K562 (cell line): ENCODE results near the gene KCNH2. TPM values are rescaled to one million over a fixed set of nuclear protein-coding genes. Genes with fewer than 3 reads are reported as not detected.

ENCODE experiments used
- CCNT2 ChIP-seq: IDR thresholded peaks from 2 replicates; pipeline ENCODE4 v1.6.1; 2011; ENCODE audit warnings: borderline replicate concordance, low read depth, mild to moderate bottlenecking, moderate library complexity, mixed read lengths, low read length; ENCODE audit not compliant: insufficient read length; ENCODE audit errors: extremely low read depth
- CTCFL ChIP-seq: IDR thresholded peaks from 2 replicates; pipeline ENCODE4 v1.6.1; 2011; ENCODE audit warnings: borderline replicate concordance, low read depth, mild to moderate bottlenecking, moderate library complexity, low read length; ENCODE audit not compliant: insufficient read depth, poor library complexity, severe bottlenecking
- FOXK2 ChIP-seq, 2 experiments: fragments of 450-650 bp; IDR thresholded peaks in 1 of 2; conservative IDR thresholded peaks in 1 of 2; 2 replicates each; pipeline ENCODE4 v1.6.1; 2016; ENCODE audit warnings: low read depth in 2 of 2, mild to moderate bottlenecking in 1 of 2
- FOXP1 ChIP-seq: sonication (generic); formaldehyde crosslinking; IDR thresholded peaks from 2 replicates; pipeline ENCODE4 v1.8.0; 2022; ENCODE audit warnings: mild to moderate bottlenecking, missing genetic modification reagents
- HSF4 ChIP-seq: fragments of 250-450 bp; sonication (Bioruptor Pico); IDR thresholded peaks from 2 replicates; pipeline ENCODE4 v2.1.2; 2022; ENCODE audit warnings: mild to moderate bottlenecking, moderate library complexity, borderline replicate concordance
- LEF1 ChIP-seq: fragments of 450-650 bp; IDR thresholded peaks from 2 replicates; pipeline ENCODE4 v1.6.1; 2016; ENCODE audit warnings: mild to moderate bottlenecking
- MAX ChIP-seq: sonication (generic); formaldehyde crosslinking; IDR thresholded peaks from 2 replicates; pipeline ENCODE4 v1.9.0; 2022; ENCODE audit warnings: mild to moderate bottlenecking, missing genetic modification reagents
- RBBP5 ChIP-seq: fragments of 200-600 bp; sonication (generic); IDR thresholded peaks from 2 replicates; pipeline ENCODE4 v1.6.1; 2012; ENCODE audit warnings: borderline replicate concordance, mild to moderate bottlenecking, low read length, control low read depth, inconsistent platforms; ENCODE audit not compliant: insufficient read depth, poor library complexity, severe bottlenecking
- XRCC3 ChIP-seq: fragments of 450-650 bp; IDR thresholded peaks from 2 replicates; pipeline ENCODE4 v1.6.1; 2017; ENCODE audit warnings: mild to moderate bottlenecking, moderate library complexity
- ZNF318 ChIP-seq, 2 experiments: fragments of 450-650 bp; IDR thresholded peaks; 2 replicates each; pipeline ENCODE4 v1.6.1; 2016; ENCODE audit warnings: mild to moderate bottlenecking in 2 of 2, borderline replicate concordance in 1 of 2, low read depth in 1 of 2, moderate library complexity in 1 of 2
- ZNF586 ChIP-seq: fragments of 450-650 bp; formaldehyde crosslinking; conservative IDR thresholded peaks from 2 replicates; pipeline ENCODE4 v1.4.0; 2020; ENCODE audit warnings: mild to moderate bottlenecking, moderate library complexity
- polyA plus RNA-seq, 8 experiments: library from polyadenylated mRNA; depleted of rRNA in 4 of 8; stranded (reverse) in 5 of 8; unstranded in 3 of 8; fragments of >200 nt; fragmentation: Nextera tagmentation in 2 of 8; fragmentation: Illumina TruSeq in 1 of 8; extraction: Ambion mirVana in 2 of 8; extraction: Trizol in 1 of 8; gene quantifications; 2 replicates each; pipeline versions ENCODE4 v1.2.1 to v1.2.3, GENCODE V29; 2011 to 2014; ENCODE audit warnings: inconsistent platforms in 1 of 8, missing spikeins in 1 of 8
- total RNA-seq, 7 experiments: library from RNA; depleted of rRNA in 6 of 7; stranded (reverse); fragments of >200 nt in 6 of 7; fragmentation: Illumina TruSeq in 2 of 7; extraction: Trizol in 2 of 7; gene quantifications; 2 replicates each; pipeline versions ENCODE4 v1.2.1 to v1.2.3, GENCODE V29; 2011 to 2021; ENCODE audit warnings: low replicate concordance in 1 of 7
- TF ChIP-seq, protein P1 (sequence below), 2 experiments: fragments of 200-800 bp in 1 of 2; sonication (Bioruptor generic) in 1 of 2; sonication (generic) in 1 of 2; formaldehyde crosslinking in 1 of 2; IDR thresholded peaks in 1 of 2; conservative IDR thresholded peaks in 1 of 2; 2 replicates each; pipeline versions ENCODE4 v1.5.0 to v1.6.1; 2016 to 2020; ENCODE audit warnings: missing compliant biosample characterization in 1 of 2, missing genetic modification characterization in 1 of 2, missing genetic modification reagents in 1 of 2

Gene KCNH2
- total and polyA plus RNA-seq, 9 of the 15 experiments (the other 6 are each of a cell fraction or from before 2014, with no cell fraction given), result 18.1 to 368 (median 218) TPM

GRCh38 chr7:151008511-151009323 is 30.6 kb upstream of the KCNH2 start (continued):
- TF ChIP-seq ZNF318 (IDR thresholded peaks at IDR 0.05; ENCODE audit: borderline replicate concordance in 1 of 2, low read depth in 1 of 2) (peak in 1 of 2 experiments; percentile 72; a peak in 2 of 4 replicates), ZNF586 (no peak), FOXK2 (conservative IDR thresholded peaks at IDR 0.05 in 1 of 2, IDR thresholded peaks at IDR 0.05 in 1 of 2; ENCODE audit: low read depth in 2 of 2) (peak in 1 of 2 experiments; percentile 77), RBBP5 (peak; percentile 69), FOXP1 (CRISPR knock-in tag) (0 out of 2 replicates have a peak, but pooled peaks have one; percentile 63), HSF4 (no peak), CTCFL (peak; percentile 100), MAX (CRISPR knock-in tag) (peak; percentile 80), XRCC3 (no peak), LEF1 (peak; percentile 64; the same call in 1 of the 2 replicates), CCNT2 (peak; percentile 93)
- TF ChIP-seq, protein P1, sequence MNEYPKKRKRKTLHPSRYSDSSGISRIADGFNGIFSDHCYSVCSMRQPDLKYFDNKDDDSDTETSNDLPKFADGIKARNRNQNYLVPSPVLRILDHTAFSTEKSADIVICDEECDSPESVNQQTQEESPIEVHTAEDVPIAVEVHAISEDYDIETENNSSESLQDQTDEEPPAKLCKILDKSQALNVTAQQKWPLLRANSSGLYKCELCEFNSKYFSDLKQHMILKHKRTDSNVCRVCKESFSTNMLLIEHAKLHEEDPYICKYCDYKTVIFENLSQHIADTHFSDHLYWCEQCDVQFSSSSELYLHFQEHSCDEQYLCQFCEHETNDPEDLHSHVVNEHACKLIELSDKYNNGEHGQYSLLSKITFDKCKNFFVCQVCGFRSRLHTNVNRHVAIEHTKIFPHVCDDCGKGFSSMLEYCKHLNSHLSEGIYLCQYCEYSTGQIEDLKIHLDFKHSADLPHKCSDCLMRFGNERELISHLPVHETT (CRISPR knock-in tag; conservative IDR thresholded peaks at IDR 0.05 in 1 of 2, IDR thresholded peaks at IDR 0.05 in 1 of 2), result peak in 1 of 2 experiments; percentile 67; a peak in 2 of 4 replicates
